Prostate gland (tissue), 2 donors: ENCODE results near the gene PRKG1. TPM values are rescaled to one million over a fixed set of nuclear protein-coding genes. Genes with fewer than 3 reads are reported as not detected.
"Not testable (repeated sequence)": the region's sequence is repeated elsewhere in the genome, so short reads cannot be mapped to it uniquely, and the experiment has no call there.

Experiments
- DNase-seq: peaks from one replicate; pipeline ENCODE4 v3.0.0-alpha.2; 2019; ENCODE audit warnings: low spot score
- H3K27ac ChIP-seq, 2 donors: fragments of 200-600 bp; sonication (generic); 2 replicates each; pipeline ENCODE4 v1.5.1; 2017 to 2019
- H3K27me3 ChIP-seq: fragments of 200-600 bp; sonication (generic); replicated peaks from 2 replicates; pipeline ENCODE4 v1.5.1; 2019; ENCODE audit not compliant: insufficient read depth
- H3K36me3 ChIP-seq, 2 donors: fragments of 200-600 bp; sonication (generic); 1 replicate in 1 of 2; 2 replicates in 1 of 2; pipeline versions ENCODE4 v1.5.1 to v1.8.1; 2017 to 2019
- H3K4me1 ChIP-seq: fragments of 200-600 bp; sonication (generic); replicated peaks from 2 replicates; pipeline ENCODE4 v1.5.1; 2019
- H3K4me3 ChIP-seq, 2 donors: fragments of 200-600 bp; sonication (generic); 2 replicates each; pipeline ENCODE4 v1.5.1; 2017 to 2019
- H3K9me3 ChIP-seq: fragments of 200-600 bp; sonication (generic); 2 replicates; pipeline ENCODE4 v1.5.1; 2017
- POLR2A ChIP-seq: fragments of 450-650 bp; IDR thresholded peaks from one replicate; pipeline ENCODE4 v1.6.1; 2016; ENCODE audit warnings: antibody characterized with exemption, mild to moderate bottlenecking
- POLR2AphosphoS5 ChIP-seq: sonication (generic); formaldehyde crosslinking; IDR thresholded peaks from one replicate; pipeline ENCODE4 v1.6.1; 2017; ENCODE audit warnings: antibody characterized with exemption
- WGBS: methylation state at CpG from one replicate; pipeline ENCODE4 v1.1.5; 2018; 5-methylcytosine and 5-hydroxymethylcytosine counted together
- intact Hi-C: fragments of 100-400 bp; cut with DNase I; formaldehyde crosslinking; loops from one replicate; pipeline ENCODE4 v1.14.2; 2022
- total RNA-seq, 2 donors: library from RNA; depleted of rRNA; stranded (reverse); fragments of >200 nt; gene quantifications; one replicate each; pipeline ENCODE4 v1.1.0, GENCODE V29; 2016
- TF ChIP-seq, protein P1 (sequence below), 4 experiments: fragments of 200-600 bp in 2 of 4; fragments of 450-650 bp in 2 of 4; sonication (generic) in 2 of 4; IDR thresholded peaks; 1 replicate in 3 of 4; 2 replicates in 1 of 4; pipeline ENCODE4 v1.5.1; 2016 to 2019; ENCODE audit warnings: antibody characterized with exemption in 4 of 4, mild to moderate bottlenecking in 2 of 4, moderate library complexity in 2 of 4

PRKG1 gene
- total RNA-seq, 2 donors from 2014 or later: 2.7 to 9.0 TPM

- no peaks in the 10 kb centered on the region for H3K36me3 ChIP-seq
- WGBS: 95% methylated on average over 2 of the region's 2 CpGs
- no peak overlapping the region for H3K27ac ChIP-seq
- H3K4me3 ChIP-seq: no peak overlapping the region
- H3K27me3 ChIP-seq: no peaks in the 10 kb centered on the region
- no peaks in the 10 kb centered on the region for H3K9me3 ChIP-seq
- DNase-seq: no peak
- TF ChIP-seq POLR2AphosphoS5 (no peak), POLR2A (no peak)
- TF ChIP-seq, protein P1, sequence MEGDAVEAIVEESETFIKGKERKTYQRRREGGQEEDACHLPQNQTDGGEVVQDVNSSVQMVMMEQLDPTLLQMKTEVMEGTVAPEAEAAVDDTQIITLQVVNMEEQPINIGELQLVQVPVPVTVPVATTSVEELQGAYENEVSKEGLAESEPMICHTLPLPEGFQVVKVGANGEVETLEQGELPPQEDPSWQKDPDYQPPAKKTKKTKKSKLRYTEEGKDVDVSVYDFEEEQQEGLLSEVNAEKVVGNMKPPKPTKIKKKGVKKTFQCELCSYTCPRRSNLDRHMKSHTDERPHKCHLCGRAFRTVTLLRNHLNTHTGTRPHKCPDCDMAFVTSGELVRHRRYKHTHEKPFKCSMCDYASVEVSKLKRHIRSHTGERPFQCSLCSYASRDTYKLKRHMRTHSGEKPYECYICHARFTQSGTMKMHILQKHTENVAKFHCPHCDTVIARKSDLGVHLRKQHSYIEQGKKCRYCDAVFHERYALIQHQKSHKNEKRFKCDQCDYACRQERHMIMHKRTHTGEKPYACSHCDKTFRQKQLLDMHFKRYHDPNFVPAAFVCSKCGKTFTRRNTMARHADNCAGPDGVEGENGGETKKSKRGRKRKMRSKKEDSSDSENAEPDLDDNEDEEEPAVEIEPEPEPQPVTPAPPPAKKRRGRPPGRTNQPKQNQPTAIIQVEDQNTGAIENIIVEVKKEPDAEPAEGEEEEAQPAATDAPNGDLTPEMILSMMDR (IDR thresholded peaks at IDR 0.05): no peak
- intact Hi-C loops: no loop called here
- no peaks in the 10 kb centered on the region for H3K4me1 ChIP-seq
Observed at GRCh38 chr10:52245547-52245946, 1171.3 kb downstream of the PRKG1 start.

DNA sequence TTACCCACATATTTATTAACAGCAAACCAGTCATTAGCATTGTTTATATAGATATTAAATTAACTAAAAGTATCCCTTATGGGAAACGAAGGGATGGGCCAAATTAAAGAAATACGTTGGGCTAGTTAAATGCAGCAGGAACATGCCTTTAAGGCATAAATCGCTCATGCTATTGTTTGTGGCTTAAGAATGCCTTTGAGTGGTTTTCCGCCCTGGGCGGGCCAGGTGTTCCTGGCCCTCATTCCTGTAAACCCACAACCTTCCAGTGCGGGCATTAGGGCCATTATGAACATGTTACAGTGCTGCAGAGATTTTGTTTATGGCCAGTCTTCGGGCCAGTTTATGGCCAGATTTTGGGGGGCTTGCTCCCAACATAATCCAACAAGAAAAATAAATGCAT lies 1173.6 kb downstream of the PRKG1 start:
- DNase-seq, H3K36me3 ChIP-seq, H3K4me1 ChIP-seq, H3K27me3 ChIP-seq, H3K27ac ChIP-seq, H3K9me3 ChIP-seq, intact Hi-C loops, H3K4me3 ChIP-seq: not testable (repeated sequence)
- WGBS: 43% methylated on average over 7 of the region's 7 CpGs

- H3K9me3 ChIP-seq: no peaks in the 10 kb centered on the region
- H3K4me3 ChIP-seq: no peak overlapping the region
- intact Hi-C loops: no loop called here
- DNase-seq: no peak
- H3K36me3 ChIP-seq: no peaks in the 10 kb centered on the region
- TF ChIP-seq, protein P1 (IDR thresholded peaks at IDR 0.05): no peak
- TF ChIP-seq POLR2AphosphoS5: no peak
- TF ChIP-seq POLR2A: no peak
- no peaks in the 10 kb centered on the region for H3K4me1 ChIP-seq
- no peak overlapping the region for H3K27ac ChIP-seq
- no peaks in the 10 kb centered on the region for H3K27me3 ChIP-seq
- 88% methylated on average over 4 of the region's 4 CpGs for WGBS
Observed at GRCh38 chr10:52248697-52249306, 1174.5 kb downstream of the PRKG1 start.

DNA sequence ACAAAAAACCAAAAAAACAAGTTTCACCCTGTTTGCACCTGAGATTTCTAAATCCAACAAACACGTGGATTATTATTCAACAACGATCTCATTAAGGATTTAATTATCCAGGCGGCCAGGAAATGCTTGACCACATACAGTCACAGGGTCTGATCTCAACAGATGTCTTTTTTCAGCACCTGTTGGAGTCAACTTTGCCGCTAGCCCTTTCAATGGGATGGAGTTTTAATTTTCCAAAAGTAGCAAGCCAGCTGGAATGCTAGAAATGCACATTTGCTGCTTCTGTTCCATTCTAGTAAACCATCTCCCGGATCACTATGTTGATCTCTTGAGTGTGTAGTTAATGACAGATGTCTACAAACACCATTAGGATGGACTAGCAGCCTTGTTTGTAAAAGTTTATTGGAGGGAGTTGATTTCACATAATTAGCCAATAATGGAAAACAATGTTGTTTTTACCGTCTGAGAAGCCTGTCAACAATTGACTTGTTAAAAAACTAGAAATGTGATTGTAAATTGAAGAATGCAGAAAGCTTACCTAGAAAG lies 1175.6 kb downstream of the PRKG1 start:
- no peak for TF ChIP-seq POLR2A
- TF ChIP-seq, protein P1 (IDR thresholded peaks at IDR 0.05): no peak
- no peak for TF ChIP-seq POLR2AphosphoS5
- no peaks in the 10 kb centered on the region for H3K9me3 ChIP-seq
- WGBS: 77% methylated on average over 6 of the region's 6 CpGs

GRCh38 chr10:52250510-52250909 lies 1176.2 kb downstream of the PRKG1 start:
- WGBS: 80% methylated on average over 3 of the region's 3 CpGs
- no peak overlapping the region for H3K4me3 ChIP-seq

More for the DNA sequence above, 1175.6 kb downstream of the PRKG1 start:
- Histone ChIP-seq H3K4me3 (no peak overlapping the region), H3K27ac (no peak overlapping the region), H3K36me3 (no peaks in the 10 kb centered on the region), H3K4me1 (no peaks in the 10 kb centered on the region), H3K27me3 (no peaks in the 10 kb centered on the region)
- DNase-seq: no peak
- intact Hi-C loops: no loop called here

More at GRCh38 chr10:52250510-52250909, 1176.2 kb downstream of the PRKG1 start:
- TF ChIP-seq POLR2AphosphoS5 (no peak), POLR2A (no peak)
- TF ChIP-seq, protein P1 (IDR thresholded peaks at IDR 0.05): no peak
- no peaks in the 10 kb centered on the region for H3K9me3 ChIP-seq
- intact Hi-C loops: no loop called here
- DNase-seq: no peak
- no peak overlapping the region for H3K27ac ChIP-seq
- no peaks in the 10 kb centered on the region for H3K4me1 ChIP-seq
- H3K27me3 ChIP-seq: no peaks in the 10 kb centered on the region
- H3K36me3 ChIP-seq: no peaks in the 10 kb centered on the region
